ENCODE measurements around the gene DOCK2.

DNA sequence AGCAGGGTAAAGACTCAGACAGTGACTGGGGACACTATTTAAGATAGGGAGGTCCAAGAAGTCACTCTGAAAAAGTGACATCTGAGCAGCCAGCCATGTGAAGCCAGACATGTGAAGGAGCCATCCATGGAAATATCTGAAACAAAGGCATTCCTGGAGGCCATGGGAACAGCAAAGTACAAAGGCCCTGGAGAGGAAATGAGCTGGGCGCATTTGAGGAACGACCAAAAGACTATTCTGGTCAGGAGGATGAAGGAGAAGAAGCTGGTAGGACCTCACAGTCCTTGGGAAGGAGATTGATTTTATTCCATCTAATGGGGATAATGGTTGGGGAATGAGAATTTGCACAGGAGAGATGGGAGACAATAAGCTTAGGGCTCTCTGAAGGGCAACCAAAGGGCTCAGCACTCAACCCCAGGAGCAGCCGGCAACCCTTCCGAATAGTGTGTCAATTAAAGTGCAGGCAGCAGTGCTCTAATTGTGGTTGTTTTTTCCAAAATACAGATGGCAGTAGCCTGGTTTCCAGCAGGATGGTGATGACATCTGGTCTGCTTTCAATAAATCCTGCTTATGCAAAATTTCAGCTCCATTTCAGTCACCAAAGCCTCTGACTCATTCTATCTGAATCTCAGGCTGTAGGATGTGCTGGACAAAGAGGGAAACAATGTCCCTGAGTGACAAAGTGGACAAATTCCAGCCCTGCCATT is 495.3 kb downstream of the DOCK2 start:
- TF ChIP-seq EZH2phosphoT487 (IDR thresholded peaks at IDR 0.05; ENCODE audit: borderline replicate concordance): no peak
- TF ChIP-seq CTCF (conservative IDR thresholded peaks at IDR 0.05; ENCODE audit: low read length): no peak

Data from Loucy (cell line).